IPS-NIHi7 (cell line): ENCODE measurements around the gene CFD.
"Not testable (repeated sequence)": the region's sequence is repeated elsewhere in the genome, so short reads cannot be mapped to it uniquely, and the experiment has no call there.

Experiments used
- DNase-seq: peaks from one replicate; pipeline ENCODE4 v3.0.0; 2012; ENCODE audit warnings: mixed read lengths; ENCODE audit errors: extremely low spot score

CFD gene

GRCh38 chr19:825897-826644 lies 33.4 kb upstream of the CFD start:
- DNase-seq = no peak

- no peak for DNase-seq
Observed at GRCh38 chr19:827314-827709, 32.2 kb upstream of the CFD start.

- no peak for DNase-seq
Observed at GRCh38 chr19:827710-828321, 31.6 kb upstream of the CFD start, which contains the start of gene AZU1. TSS of gene AZU1 (plus strand) at chr19:827837. CDS start at chr19:827847, 10 bp downstream.

GRCh38 chr19:829129-829758 lies 30.2 kb upstream of the CFD start:
- DNase-seq = no peak

GRCh38 chr19:831407-832369 lies 27.8 kb upstream of the CFD start:
- no peak for DNase-seq

GRCh38 chr19:834216-834615 lies 25.2 kb upstream of the CFD start:
- no peak for DNase-seq

GRCh38 chr19:835210-835810 lies 24.2 kb upstream of the CFD start:
- DNase-seq = no peak

- DNase-seq = no peak
Observed at GRCh38 chr19:840519-841206, 18.8 kb upstream of the CFD start, which contains the start of gene PRTN3. TSS of gene PRTN3 (plus strand) at chr19:840999. CDS start at chr19:841009, 10 bp downstream.

GRCh38 chr19:842802-843179 lies 16.7 kb upstream of the CFD start:
- not testable (repeated sequence) for DNase-seq

- peak; percentile 56 for DNase-seq
Observed at GRCh38 chr19:843180-843835, 16.2 kb upstream of the CFD start.

GRCh38 chr19:843836-844545 lies 15.5 kb upstream of the CFD start:
- DNase-seq = no peak

GRCh38 chr19:844546-844971 lies 14.9 kb upstream of the CFD start:
- DNase-seq = no peak

- no peak for DNase-seq
Observed at GRCh38 chr19:845707-846521, 13.6 kb upstream of the CFD start.

GRCh38 chr19:848386-848921 lies 11.0 kb upstream of the CFD start:
- DNase-seq = no peak

- DNase-seq = not testable (repeated sequence)
Observed at GRCh38 chr19:849195-849594, 10.3 kb upstream of the CFD start.

- peak; percentile 49 for DNase-seq
Observed at GRCh38 chr19:850221-850978, 9.1 kb upstream of the CFD start.

GRCh38 chr19:850979-851335 lies 8.5 kb upstream of the CFD start:
- no peak for DNase-seq
